ENCODE results near the gene SIDT2.

The SIDT2 gene

GRCh38 chr11:117189941-117190544, 11.5 kb downstream of the SIDT2 start:
- DNase-seq = no peak

- no peak for DNase-seq
These were observed 13.3 kb downstream of the SIDT2 start for GRCh38 chr11:117191680-117192400.

GRCh38 chr11:117192401-117192875, 13.9 kb downstream of the SIDT2 start:
- DNase-seq = no peak

- DNase-seq = no peak
These were observed 14.8 kb downstream of the SIDT2 start for GRCh38 chr11:117193130-117194020.

GRCh38 chr11:117194267-117194666, 15.7 kb downstream of the SIDT2 start:
- DNase-seq = peak; percentile 10

- DNase-seq = no peak
These were observed 16.7 kb downstream of the SIDT2 start for GRCh38 chr11:117195258-117195657.

- DNase-seq = no peak
These were observed 17.2 kb downstream of the SIDT2 start for GRCh38 chr11:117195761-117196160.

GRCh38 chr11:117197006-117197405, 18.5 kb downstream of the SIDT2 start:
- DNase-seq = no peak

GRCh38 chr11:117197516-117198456, 19.2 kb downstream of the SIDT2 start:
- DNase-seq = no peak

GRCh38 chr11:117198613-117199012, 20.1 kb downstream of the SIDT2 start:
- DNase-seq = no peak

GRCh38 chr11:117199053-117199915, 20.7 kb downstream of the SIDT2 start, which contains the start of gene TAGLN:
Gene TAGLN, plus strand, starts transcription at chr11:117199370. Its CDS starts 3,644 bp downstream, at chr11:117203014.
- no peak for DNase-seq

GRCh38 chr11:117199916-117200812, 21.6 kb downstream of the SIDT2 start:
- DNase-seq = no peak

- DNase-seq = no peak
These were observed 22.5 kb downstream of the SIDT2 start for GRCh38 chr11:117200813-117201657.

GRCh38 chr11:117201658-117202305, 23.2 kb downstream of the SIDT2 start:
- DNase-seq = no peak

GRCh38 chr11:117202386-117203068, 24.0 kb downstream of the SIDT2 start:
- DNase-seq = no peak

GRCh38 chr11:117203069-117203407, 24.5 kb downstream of the SIDT2 start:
- no peak for DNase-seq

GRCh38 chr11:117204283-117205080, 25.9 kb downstream of the SIDT2 start:
- DNase-seq = no peak

All from DMS79 treated with DMSO at 0.1 percent for 48 hours (cell line).